OCI-M1 (cell line): ENCODE data around the gene STX2.

Experiments
- DNase-seq: peaks from one replicate; lab custom pipeline; 2025; lab: John Stamatoyannopoulos, UW

Gene STX2

DNA sequence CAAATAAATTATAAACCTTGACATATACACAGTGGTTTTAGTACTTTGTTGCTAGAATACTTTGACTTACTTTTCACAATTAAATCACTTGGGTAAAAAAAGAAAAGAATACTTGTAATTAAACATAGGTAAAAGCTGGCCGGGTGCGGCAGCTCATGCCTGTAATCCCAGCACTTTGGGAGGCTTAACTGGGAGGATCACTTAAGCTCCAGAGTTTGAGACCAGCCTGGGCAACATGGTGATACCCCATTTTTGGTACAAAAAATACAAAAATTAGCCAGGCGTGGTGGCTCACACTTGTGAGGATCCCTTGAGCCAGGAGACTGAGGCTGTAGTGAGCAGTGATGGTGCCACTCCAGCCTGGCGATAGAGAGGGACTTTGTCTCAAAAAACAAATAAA lies 7.8 kb downstream of the STX2 start:
- DNase-seq: no peak

DNA sequence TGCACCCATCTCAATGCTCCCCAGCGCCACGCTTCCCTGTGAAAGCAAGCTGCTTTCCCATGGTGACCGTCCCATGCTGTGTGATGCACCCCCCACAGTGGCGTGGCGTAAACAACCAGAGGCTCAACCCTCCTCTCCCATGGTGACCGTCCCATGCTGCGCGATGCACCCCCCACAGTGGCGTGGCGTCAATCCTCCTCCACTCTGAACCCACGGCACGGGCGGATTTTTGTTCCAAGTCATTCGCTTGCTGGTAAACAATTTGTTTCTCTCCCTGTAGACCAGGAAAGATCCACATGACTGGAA lies 8.9 kb downstream of the STX2 start:
- DNase-seq: no peak

DNA sequence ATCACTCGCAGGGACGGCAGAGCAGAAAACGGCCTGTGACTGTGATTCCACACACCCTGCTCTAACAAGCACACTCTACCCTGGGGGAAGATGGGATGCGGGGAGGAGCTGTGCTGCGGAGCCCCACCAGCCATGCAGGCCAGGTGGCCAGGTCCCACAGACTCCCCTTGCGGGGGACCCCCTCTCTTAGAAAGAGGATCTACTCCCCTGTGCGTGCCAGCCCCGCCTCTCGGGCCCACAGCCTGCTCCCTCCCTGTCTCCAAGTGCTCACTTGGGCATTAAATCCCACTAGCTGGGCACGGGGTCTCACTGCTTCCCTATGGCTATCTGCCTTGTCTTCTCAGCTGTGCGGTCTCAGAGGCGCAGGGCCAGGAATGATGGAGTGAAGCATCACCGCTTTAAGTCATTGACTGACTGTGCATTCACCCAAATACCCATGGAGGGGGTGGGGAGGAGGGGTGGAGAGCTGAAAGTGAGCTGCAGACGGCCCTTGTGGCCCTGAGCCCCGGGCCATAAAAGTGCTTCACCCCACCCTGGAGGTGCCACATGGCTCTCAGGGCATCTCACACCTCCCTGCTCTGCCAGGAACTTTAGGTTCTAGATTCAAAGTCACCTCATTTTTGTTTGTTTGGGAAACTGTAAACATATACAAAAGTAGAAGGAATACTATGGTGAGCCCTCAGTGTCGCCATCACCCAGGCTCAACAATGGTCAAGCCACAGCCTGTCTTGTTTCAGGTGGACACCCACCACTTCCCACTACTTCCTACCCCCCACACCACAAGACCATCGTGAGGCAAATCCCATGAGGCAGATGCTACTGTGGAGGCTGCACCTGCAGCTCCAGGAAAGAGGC lies 9.4 kb downstream of the STX2 start:
- DNase-seq: no peak

DNA sequence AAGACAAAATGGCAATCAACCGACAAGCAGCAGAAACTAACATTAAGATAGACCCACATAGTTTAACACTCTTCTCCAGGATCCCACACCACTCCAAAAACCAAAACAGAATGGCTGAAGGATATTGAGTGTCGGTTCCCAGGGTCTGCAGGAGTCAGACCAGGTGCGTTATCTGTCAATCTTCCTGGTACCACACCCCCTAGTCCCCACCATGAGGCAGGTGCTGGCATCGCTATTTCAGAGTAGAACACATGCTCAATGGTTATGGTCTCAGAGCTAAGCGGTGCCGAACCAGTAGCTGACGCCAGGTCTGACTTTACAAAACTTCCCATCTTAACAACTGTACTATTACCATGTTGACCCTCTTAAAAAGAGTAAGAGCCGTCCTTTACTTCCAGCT lies 10.2 kb downstream of the STX2 start:
- DNase-seq: no peak

DNA sequence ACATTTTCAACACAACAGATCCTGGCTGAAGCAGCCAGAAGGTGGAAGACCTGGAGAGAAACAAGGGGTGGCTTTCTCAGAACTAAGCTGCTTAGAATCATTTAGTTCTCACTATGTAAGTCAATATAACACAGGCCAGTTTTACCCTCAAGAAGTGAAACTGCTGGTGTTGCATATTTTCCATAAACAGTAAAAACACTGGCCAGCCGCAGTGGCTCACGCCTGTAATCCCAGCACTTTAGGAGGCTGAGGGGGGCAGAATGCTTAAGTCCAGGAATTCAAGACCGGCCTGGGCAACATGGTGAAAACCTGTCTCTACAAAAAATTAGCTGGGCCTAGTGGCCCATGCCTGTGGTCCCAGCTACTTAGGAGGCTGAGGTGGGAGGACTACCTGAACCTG lies 11.6 kb downstream of the STX2 start:
- DNase-seq: peak; percentile 17

DNA sequence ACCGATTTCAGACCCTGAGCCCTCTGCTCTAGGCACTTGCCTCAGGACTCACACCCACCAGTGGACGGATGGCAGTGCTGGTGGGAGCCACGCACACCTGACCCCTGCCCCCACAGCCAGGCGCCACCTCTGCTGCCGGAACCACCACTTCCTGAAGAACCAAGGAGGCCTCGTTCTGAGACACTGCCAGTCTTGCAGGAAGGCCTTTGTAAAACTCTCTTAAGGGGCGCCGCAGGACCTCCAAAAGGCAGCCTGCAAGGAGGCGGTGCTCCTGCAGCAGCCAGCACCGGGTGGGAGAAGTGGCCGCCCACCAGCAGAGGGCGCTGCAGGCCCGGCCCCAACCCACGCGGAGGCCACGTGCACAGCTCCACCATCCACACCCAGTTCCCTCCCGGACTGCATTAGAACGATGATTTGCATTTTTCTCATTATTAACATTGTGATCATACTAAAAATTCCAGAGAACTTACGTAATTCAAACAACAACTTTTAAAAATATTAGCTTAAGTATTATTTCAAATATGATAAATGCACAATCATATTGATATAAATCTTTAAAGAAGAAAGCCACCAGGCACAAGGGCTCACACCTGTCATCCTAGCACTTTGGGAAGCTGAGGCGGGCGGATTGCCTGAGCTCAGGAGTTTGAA lies 12.8 kb downstream of the STX2 start:
- DNase-seq: peak; percentile 86

DNA sequence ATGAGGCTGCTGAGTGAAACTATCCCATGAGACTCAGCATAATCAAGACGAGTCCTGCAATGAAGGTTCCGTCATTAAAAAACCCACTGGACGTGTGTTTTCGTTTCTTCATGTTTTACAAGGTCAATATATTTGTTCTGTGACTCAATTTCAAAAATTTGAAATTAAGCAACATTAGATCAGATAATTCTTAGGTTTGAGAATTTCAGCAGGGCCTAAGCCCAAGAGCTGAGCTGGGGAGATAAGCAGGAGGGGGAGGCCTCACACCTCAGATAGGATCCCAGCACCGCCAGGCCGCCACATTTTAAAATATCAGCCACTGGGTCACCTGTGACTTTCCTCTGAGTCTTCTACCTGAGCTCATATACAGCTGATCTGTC lies 13.3 kb downstream of the STX2 start:
- no peak for DNase-seq

- no peak for DNase-seq
Observed at GRCh38 chr12:130819681-130820080, 19.4 kb downstream of the STX2 start.

DNA sequence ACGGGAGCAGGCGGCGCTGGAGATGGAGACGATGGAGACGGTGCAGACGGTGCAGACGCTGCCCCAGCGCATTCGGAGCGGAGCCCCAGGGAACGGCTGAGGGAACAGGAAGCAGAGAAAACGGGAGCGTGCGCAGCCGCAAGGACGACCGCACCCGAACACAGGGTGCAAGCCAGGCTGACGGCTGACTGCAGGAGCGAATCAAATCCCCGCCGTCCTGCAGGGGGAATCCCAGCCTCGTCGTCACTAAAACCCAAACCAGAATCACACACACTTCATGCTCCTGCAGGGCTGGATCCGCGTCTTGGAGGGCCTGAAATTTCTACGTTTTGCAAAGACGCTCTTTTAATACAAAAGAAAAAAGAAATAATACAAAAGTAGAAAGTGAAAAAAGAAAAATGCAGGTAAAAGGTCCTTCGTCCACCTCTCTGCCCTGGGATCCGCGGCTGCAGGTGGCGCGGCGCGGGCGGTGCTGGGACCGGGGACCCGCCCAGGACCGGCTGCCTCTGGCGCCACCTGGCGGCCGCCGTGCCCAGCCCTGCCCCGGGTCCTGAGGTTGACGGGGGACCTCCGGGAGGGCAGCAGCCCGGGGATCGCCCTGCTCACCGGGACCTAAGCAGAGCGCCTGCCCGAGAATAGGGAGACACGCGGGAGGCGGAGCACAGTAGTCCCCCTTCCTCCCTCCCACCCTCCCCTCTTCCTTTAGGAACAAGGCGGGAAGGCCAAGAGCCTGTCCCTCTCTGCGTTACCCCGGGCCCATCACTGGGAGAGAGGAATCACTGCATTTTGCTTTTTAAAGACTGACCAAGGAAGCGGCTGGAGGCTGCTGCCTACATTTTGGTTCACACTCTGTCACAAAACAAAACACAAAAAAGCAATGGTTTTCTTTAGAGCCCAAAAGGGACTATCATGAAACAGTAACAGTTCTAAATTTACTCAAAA lies 20.1 kb downstream of the STX2 start:
- no peak for DNase-seq

- DNase-seq: no peak
Observed at GRCh38 chr12:130818272-130818634, 20.8 kb downstream of the STX2 start.

DNA sequence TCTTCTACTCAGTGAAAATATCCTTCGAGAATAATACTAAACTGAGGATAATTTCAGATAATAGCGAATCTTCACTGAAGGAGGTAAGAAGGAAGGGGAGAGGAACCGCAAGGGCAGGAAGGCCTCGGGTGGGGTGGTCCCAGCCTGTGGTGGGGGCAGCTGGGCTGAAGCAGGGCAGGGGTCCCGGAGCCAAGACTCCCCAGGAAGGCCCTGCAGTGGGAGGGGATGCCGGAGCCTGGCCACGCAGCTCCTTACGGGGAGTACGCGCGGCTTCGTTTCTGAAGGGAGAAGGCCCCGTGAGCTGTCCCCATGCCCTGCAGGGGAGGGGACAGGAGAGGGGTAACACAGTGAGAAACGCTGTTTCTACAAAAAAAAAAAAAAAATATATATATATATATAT lies 21.2 kb downstream of the STX2 start:
- no peak for DNase-seq

GRCh38 chr12:130816097-130816496 lies 23.0 kb downstream of the STX2 start:
- no peak for DNase-seq

GRCh38 chr12:130815028-130815741 lies 23.9 kb downstream of the STX2 start:
- DNase-seq: no peak

DNA sequence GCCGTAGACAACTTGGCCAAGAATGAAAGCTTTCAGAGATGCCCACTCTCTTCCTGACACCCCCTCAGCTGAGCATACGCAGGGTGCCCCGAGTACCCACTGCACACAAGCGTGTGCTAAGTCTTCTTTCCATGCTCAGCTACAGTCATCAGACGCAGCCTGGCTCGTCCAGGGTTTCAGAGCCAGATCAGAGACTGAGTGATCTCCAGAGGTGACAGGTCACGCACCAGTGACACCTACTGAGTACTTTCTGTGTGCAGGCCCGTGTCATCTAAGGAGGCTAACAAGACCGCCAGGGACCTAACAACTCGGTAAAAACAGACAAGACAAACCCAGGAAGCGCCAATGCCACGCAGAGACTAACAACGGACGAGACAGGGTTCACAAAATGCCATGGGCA lies 25.1 kb downstream of the STX2 start:
- no peak for DNase-seq

GRCh38 chr12:130813436-130813835 lies 25.6 kb downstream of the STX2 start:
- DNase-seq: no peak

DNA sequence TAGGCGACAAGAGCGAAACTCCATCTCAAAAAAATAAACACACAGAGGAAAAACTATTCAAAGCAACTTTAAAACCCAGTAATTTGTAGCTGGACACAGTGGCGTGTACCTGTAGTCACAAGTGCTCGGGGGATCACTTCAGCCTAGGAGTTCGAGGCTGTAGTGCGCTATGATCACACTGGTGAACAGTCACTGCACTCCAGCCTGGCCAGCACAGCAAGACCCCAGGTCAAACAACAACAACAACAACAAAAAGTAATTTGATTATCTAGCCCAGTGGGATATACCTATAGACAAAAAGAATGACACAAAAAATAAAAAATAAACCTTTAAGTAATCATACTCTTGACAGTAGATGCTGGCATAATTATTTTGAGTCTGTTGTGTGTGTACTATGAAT lies 29.3 kb downstream of the STX2 start:
- no peak for DNase-seq

GRCh38 chr12:130807309-130807708 lies 31.7 kb downstream of the STX2 start:
- DNase-seq: no peak

- no peak for DNase-seq
Observed at GRCh38 chr12:130806574-130806973, 32.5 kb downstream of the STX2 start.

DNA sequence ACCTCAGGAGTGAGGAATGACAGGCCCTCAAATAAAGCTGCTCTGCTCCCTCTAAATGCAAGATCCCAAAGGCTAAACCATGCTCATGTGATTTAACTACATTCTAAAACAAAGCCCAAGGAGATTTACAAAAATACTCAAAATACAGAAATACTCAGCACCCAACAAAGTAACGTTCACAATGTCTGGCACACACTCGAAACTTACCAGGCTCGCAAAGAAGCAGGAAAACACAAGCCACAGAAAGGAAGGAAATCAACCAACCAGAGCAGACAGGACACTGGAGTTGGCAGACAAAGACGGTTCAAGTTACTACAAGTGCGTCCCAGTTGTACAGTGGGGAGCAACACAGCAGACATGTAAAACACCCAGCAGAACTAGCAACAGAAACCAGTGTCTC lies 33.4 kb downstream of the STX2 start:
- no peak for DNase-seq

DNA sequence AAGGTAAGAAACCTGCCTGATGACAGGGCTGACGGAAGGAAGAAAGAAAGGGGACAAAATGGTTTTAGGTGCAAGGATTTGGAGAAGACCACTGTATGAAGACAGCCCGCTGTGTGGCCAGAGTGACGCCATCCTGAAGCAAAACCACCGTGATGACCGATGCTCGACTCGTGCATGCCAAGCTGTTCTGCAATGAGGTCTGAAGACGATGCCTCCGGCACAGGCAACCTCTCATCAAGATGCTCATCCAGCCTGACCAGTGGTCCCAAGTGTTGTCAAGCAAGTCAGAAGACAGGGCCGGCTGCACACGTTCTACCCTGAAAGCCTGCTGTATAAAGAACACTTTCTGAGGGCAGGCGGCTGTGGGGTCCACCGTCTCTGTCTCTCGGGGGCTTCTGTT lies 34.8 kb downstream of the STX2 start:
- no peak for DNase-seq

GRCh38 chr12:130803702-130804101 lies 35.3 kb downstream of the STX2 start:
- DNase-seq: no peak

DNA sequence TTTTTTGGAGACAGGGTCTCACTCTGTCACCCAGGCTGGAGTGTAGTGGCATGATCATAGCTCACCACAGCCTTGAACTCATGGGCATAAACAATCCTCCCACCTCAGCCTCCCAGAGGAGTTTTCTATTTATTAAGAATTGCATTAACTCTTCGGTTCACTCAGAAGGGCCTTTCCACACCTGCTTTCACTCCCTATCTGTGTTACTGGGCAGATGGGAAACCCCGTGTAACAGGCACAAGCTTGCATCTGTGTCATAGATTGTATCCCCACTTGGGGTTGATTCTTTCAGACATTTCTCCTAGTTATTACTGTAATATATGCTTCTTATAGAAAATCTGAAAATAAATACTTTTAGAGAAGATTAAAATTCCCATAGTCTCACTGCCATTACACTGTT lies 38.7 kb downstream of the STX2 start:
- no peak for DNase-seq
